Astrocyte (in vitro differentiated cells and primary cell): ENCODE data around the gene WNT11. TPM values are rescaled to one million over a fixed set of nuclear protein-coding genes. Genes with fewer than 3 reads are reported as not detected.

ENCODE experiments used
- DNase-seq: peaks from one replicate; pipeline ENCODE4 v3.0.0-alpha.2; 2010; ENCODE audit warnings: low read depth
- FAIRE-seq: peaks from 2 replicates; lab custom pipeline; 2011; peaks lifted over from hg19 to GRCh38; lab: Jason Lieb, UNC
- H2AFZ ChIP-seq: 2 replicates; pipeline ENCODE4 v1.6.0; 2012; ENCODE audit warnings: low read depth, low read length, inconsistent platforms
- H3K27ac ChIP-seq: 2 replicates; pipeline ENCODE4 v1.5.1; 2011; ENCODE audit warnings: low read depth, low read length, inconsistent platforms
- H3K27me3 ChIP-seq: 2 replicates; pipeline ENCODE4 v1.6.0; 2011; ENCODE audit warnings: low read length, inconsistent platforms; ENCODE audit not compliant: insufficient read depth
- H3K36me3 ChIP-seq: 2 replicates; pipeline ENCODE4 v1.5.1; 2011; ENCODE audit warnings: low read length, inconsistent platforms; ENCODE audit not compliant: insufficient read depth
- H3K4me1 ChIP-seq: 2 replicates; pipeline ENCODE4 v1.5.1; 2011; ENCODE audit warnings: low read length, inconsistent platforms; ENCODE audit not compliant: insufficient read depth
- H3K4me2 ChIP-seq: 2 replicates; pipeline ENCODE4 v1.6.0; 2012; ENCODE audit warnings: low read length, inconsistent platforms
- H3K4me3 ChIP-seq: 2 replicates; pipeline ENCODE4 v1.5.1; 2011; ENCODE audit warnings: low read depth, mild to moderate bottlenecking, low read length, inconsistent platforms; ENCODE audit not compliant: insufficient read depth
- H3K79me2 ChIP-seq: 2 replicates; pipeline ENCODE4 v1.6.0; 2012; ENCODE audit warnings: mild to moderate bottlenecking, low read length, inconsistent platforms; ENCODE audit not compliant: insufficient read depth
- H3K9ac ChIP-seq: 2 replicates; pipeline ENCODE4 v1.6.0; 2012; ENCODE audit warnings: mild to moderate bottlenecking, low read length, inconsistent platforms
- H3K9me3 ChIP-seq: 2 replicates; pipeline ENCODE4 v1.5.1; 2012; ENCODE audit warnings: low read depth, mild to moderate bottlenecking, low read length, inconsistent platforms; ENCODE audit not compliant: insufficient read depth
- H4K20me1 ChIP-seq: 2 replicates; pipeline ENCODE4 v1.6.0; 2012; ENCODE audit warnings: low read length, inconsistent platforms; ENCODE audit not compliant: insufficient read depth
- H3K27ac Mint-ChIP-seq: one replicate; pipeline ENCODE4 v1.8.0; 2021; ENCODE audit warnings: mild to moderate bottlenecking, mixed read lengths; ENCODE audit not compliant: unreplicated experiment
- H3K27me3 Mint-ChIP-seq: one replicate; pipeline ENCODE4 v1.8.0; 2021; ENCODE audit warnings: low read depth, mixed read lengths; ENCODE audit not compliant: unreplicated experiment
- H3K36me3 Mint-ChIP-seq: one replicate; pipeline ENCODE4 v1.8.0; 2021; ENCODE audit warnings: low read depth, mixed read lengths; ENCODE audit not compliant: unreplicated experiment
- H3K4me1 Mint-ChIP-seq: one replicate; pipeline ENCODE4 v1.8.0; 2021; ENCODE audit warnings: low read depth, mixed read lengths; ENCODE audit not compliant: unreplicated experiment
- H3K4me3 Mint-ChIP-seq: one replicate; pipeline ENCODE4 v1.8.0; 2021; ENCODE audit warnings: mild to moderate bottlenecking, moderate library complexity, mixed read lengths; ENCODE audit not compliant: unreplicated experiment
- H3K9me3 Mint-ChIP-seq: one replicate; pipeline ENCODE4 v1.8.0; 2021; ENCODE audit warnings: mild to moderate bottlenecking, mixed read lengths; ENCODE audit not compliant: unreplicated experiment
- CTCF ChIP-seq: IDR thresholded peaks from 2 replicates; pipeline ENCODE4 v1.5.1; 2011; ENCODE audit warnings: low read depth, mild to moderate bottlenecking, inconsistent platforms, low read length, moderate library complexity; ENCODE audit not compliant: insufficient read depth
- EZH2 ChIP-seq: IDR thresholded peaks from 2 replicates; pipeline ENCODE4 v1.6.1; 2012; ENCODE audit warnings: mild to moderate bottlenecking, low read length, inconsistent platforms; ENCODE audit not compliant: insufficient read depth
- total RNA-seq: library from RNA; stranded (reverse); gene quantifications from 2 replicates; pipeline ENCODE4 v1.2.1, GENCODE V29; 2021

The WNT11 gene
- total RNA-seq, 1 donor from 2014 or later = 1.3 TPM

GRCh38 chr11:76164081-76164480 is 42.2 kb downstream of the WNT11 start:
- FAIRE-seq = no peak

GRCh38 chr11:76163289-76163880 is 42.9 kb downstream of the WNT11 start:
- Histone ChIP-seq H3K27me3 (peaks cover 5% of the 10 kb centered on the region), H3K9me3 (no peaks in the 10 kb centered on the region), H3K4me1 (no peaks in the 10 kb centered on the region), H3K4me3 (no peak overlapping the region), H3K79me2 (no peaks in the 10 kb centered on the region), H4K20me1 (no peaks in the 10 kb centered on the region), H3K4me2 (no peak overlapping the region), H3K36me3 (no peaks in the 10 kb centered on the region), H3K27ac (no peak overlapping the region), H3K9ac (no peak overlapping the region), H2AFZ (no peak overlapping the region)
- no peak overlapping the region for H3K27ac Mint-ChIP-seq
- TF ChIP-seq CTCF (no peak), EZH2 (no peak)
- peaks cover 2% of the 10 kb centered on the region for H3K9me3 Mint-ChIP-seq
- FAIRE-seq (no peak), DNase-seq (no peak)
- H3K36me3 Mint-ChIP-seq = no peaks in the 10 kb centered on the region
- H3K4me3 Mint-ChIP-seq = no peak overlapping the region
- peaks cover 54% of the 10 kb centered on the region for H3K27me3 Mint-ChIP-seq
- no peaks in the 10 kb centered on the region for H3K4me1 Mint-ChIP-seq

More at GRCh38 chr11:76164081-76164480, 42.2 kb downstream of the WNT11 start:
- H3K79me2 ChIP-seq = no peaks in the 10 kb centered on the region
- no peak overlapping the region for H3K4me2 ChIP-seq
- Mint-ChIP-seq H3K4me3 (no peak overlapping the region), H3K27ac (no peak overlapping the region), H3K36me3 (no peaks in the 10 kb centered on the region), H3K27me3 (peaks cover 55% of the 10 kb centered on the region), H3K9me3 (no peaks in the 10 kb centered on the region), H3K4me1 (no peaks in the 10 kb centered on the region)
- H3K27ac ChIP-seq = no peak overlapping the region
- H3K4me3 ChIP-seq = no peak overlapping the region
- peaks cover 5% of the 10 kb centered on the region for H3K27me3 ChIP-seq
- H3K36me3 ChIP-seq = no peaks in the 10 kb centered on the region
- DNase-seq = no peak
- TF ChIP-seq CTCF = no peak
- no peak for TF ChIP-seq EZH2
- H4K20me1 ChIP-seq = no peaks in the 10 kb centered on the region
- no peaks in the 10 kb centered on the region for H3K9me3 ChIP-seq
- no peak overlapping the region for H3K9ac ChIP-seq
- H3K4me1 ChIP-seq = no peaks in the 10 kb centered on the region
- no peak overlapping the region for H2AFZ ChIP-seq
